ENCODE results near the gene SLC17A8. TPM values are rescaled to one million over a fixed set of nuclear protein-coding genes. Genes with fewer than 3 reads are reported as not detected.

Gene SLC17A8
- total and polyA plus RNA-seq, 5 donors = 0.02 to 0.09 TPM; not detected in 3

DNA sequence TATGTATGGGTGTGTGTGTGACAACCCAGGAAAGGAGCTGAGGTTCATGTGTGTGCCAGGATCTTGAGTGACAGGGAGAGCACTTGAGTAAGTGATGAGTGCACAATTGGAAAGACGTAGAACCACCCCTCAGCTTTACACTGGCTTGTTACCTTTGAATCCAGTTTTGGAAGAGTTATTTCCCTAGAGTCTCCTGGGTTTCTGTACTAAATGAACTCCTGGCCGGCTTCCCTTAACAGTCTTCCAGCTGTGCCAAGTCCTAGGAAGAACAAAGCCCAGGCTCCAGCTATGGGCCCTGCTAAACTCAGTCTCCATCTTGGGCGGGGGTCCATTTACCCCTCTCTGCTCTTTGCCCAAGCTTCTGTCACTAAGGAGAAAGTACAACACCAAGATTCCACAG, 97.1 kb downstream of the SLC17A8 start:
- no peaks in the 10 kb centered on the region for H3K9me3 ChIP-seq (ENCODE audit: control insufficient read depth, low read length)
- 39% methylated on average over 3 of the region's 3 CpGs for WGBS
- ATAC-seq (peak; percentile 37 to 78), DNase-seq (peak in 1 of 3 donors; percentile 69)
- no peaks in the 10 kb centered on the region for H3K4me1 ChIP-seq (ENCODE audit: control insufficient read depth, insufficient read depth, low read length)
- no peak overlapping the region for H3K27ac ChIP-seq (ENCODE audit: low read length)
- intact Hi-C loops (cut with DNase I) = no loop called here
- H3K27me3 ChIP-seq (ENCODE audit: control insufficient read depth, insufficient read depth) = no peaks in the 10 kb centered on the region
- no peak overlapping the region for H3K4me3 ChIP-seq (ENCODE audit: low read length)

DNA sequence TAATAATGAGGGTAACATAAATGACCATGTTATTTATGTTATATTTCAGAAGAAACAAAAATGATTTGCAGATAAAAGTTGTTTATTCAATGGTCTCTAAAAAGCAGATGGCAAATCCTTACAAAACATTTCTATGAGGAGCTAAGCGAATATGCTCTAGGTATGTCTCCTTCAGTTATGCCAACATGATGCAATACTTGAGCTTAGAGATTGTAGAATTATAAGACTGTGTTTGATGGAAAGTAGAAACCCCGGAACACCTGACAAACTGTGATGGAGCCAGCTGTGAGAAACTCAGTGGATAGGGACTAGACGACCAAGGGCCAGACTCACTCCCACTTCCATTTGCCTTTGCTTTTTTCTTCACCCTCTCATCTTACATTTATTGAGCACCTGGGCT, 99.0 kb downstream of the SLC17A8 start:
- Histone ChIP-seq H3K4me1 (ENCODE audit: control insufficient read depth, insufficient read depth, low read length) (no peaks in the 10 kb centered on the region), H3K4me3 (ENCODE audit: low read length) (no peak overlapping the region), H3K27me3 (ENCODE audit: control insufficient read depth, insufficient read depth) (no peaks in the 10 kb centered on the region), H3K9me3 (ENCODE audit: control insufficient read depth, low read length) (no peaks in the 10 kb centered on the region), H3K27ac (ENCODE audit: low read length) (no peak overlapping the region)
- DNase-seq (no peak), ATAC-seq (no peak)
- intact Hi-C loops (cut with DNase I) = no loop called here
- 84% methylated on average over 3 of the region's 3 CpGs for WGBS

DNA sequence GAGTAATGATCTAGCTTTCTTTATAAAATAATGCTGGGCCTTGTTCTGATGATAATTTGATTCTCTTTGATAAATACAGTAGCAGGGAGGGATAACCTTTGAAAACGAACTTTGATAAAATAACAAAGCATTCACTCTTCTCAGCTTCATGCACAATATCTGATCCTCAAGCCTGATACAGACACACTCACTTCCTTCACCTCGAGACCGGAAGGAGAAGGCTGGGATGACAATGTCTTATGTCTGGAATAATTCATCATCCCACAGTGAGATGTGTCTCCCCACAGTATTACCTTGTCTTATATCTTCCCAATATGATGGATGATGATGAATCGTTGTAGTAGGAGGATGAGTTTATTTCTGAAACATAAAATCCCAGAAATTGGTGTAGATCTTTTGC, 101.3 kb downstream of the SLC17A8 start:
- DNase-seq (no peak), ATAC-seq (no peak)
- WGBS = 55% methylated on average over 4 of the region's 4 CpGs
- H3K4me1 ChIP-seq (ENCODE audit: control insufficient read depth, insufficient read depth, low read length) = no peaks in the 10 kb centered on the region
- no peak overlapping the region for H3K27ac ChIP-seq (ENCODE audit: low read length)
- no peaks in the 10 kb centered on the region for H3K27me3 ChIP-seq (ENCODE audit: control insufficient read depth, insufficient read depth)
- H3K4me3 ChIP-seq (ENCODE audit: low read length) = no peak overlapping the region
- intact Hi-C loops (cut with DNase I) = no loop called here
- H3K9me3 ChIP-seq (ENCODE audit: control insufficient read depth, low read length) = no peaks in the 10 kb centered on the region

DNA sequence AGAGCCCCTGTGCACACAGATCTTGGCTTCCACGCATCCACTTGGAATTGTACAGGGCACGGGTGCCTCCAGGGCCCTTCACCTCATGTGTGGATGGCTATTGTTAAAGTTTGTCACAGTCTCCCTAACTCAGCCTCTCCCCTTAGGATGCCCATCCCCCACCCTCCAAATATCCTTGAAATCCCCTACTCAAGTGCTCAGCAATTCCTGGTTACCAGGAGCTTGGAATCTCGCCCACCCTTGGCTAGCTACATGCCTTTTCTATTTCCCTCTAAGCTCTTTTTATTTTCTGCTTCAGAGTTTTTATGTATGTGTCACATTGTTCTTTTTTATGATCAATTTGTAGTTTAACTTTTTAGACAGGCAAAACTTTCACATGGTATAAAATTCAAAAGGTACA, 103.8 kb downstream of the SLC17A8 start:
- H3K27ac ChIP-seq (ENCODE audit: low read length) = no peak overlapping the region
- no peaks in the 10 kb centered on the region for H3K27me3 ChIP-seq (ENCODE audit: control insufficient read depth, insufficient read depth)
- DNase-seq = peak in 2 of 3 donors; percentile 23 to 69
- intact Hi-C loops (cut with DNase I) = no loop called here
- H3K4me3 ChIP-seq (ENCODE audit: low read length) = no peak overlapping the region
- H3K9me3 ChIP-seq (ENCODE audit: control insufficient read depth, low read length) = no peaks in the 10 kb centered on the region
- H3K4me1 ChIP-seq (ENCODE audit: control insufficient read depth, insufficient read depth, low read length) = no peaks in the 10 kb centered on the region
- no peak for ATAC-seq
- 62% methylated on average over 3 of the region's 3 CpGs for WGBS

DNA sequence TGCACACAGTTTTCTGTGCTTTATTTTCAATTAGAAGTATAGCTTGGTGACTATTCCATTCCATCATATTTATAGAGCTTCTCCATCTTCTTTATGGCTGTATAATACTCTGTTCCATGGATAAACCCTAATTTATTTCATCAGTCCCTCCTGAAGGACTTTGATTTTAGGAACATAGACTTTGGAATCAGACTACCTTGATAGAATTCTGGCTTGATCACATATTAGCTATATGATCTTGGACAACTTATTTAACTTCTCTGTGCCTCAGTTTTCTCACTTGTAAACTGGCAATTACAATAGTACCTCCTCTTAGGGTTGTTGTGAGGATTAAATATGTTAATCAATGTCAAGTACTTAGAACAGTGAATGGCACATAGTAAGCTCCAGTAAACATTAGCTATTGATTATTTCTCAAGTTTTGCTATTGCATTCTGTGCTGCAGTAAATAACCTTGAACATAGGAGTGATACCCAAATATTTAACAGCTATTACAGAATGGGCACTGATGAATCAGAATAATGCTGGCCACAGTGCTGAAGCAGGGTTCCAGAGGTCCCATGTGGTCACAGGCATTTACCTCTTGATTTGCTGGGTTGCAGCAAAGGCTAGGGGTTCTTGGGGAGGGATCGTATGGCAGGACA, 104.6 kb downstream of the SLC17A8 start:
- DNase-seq = no peak
- WGBS = 73% methylated on average over 1 of the region's 1 CpG
- Histone ChIP-seq H3K27me3 (ENCODE audit: control insufficient read depth, insufficient read depth) (no peaks in the 10 kb centered on the region), H3K4me3 (ENCODE audit: low read length) (no peak overlapping the region), H3K27ac (ENCODE audit: low read length) (no peak overlapping the region), H3K4me1 (ENCODE audit: control insufficient read depth, insufficient read depth, low read length) (no peaks in the 10 kb centered on the region), H3K9me3 (ENCODE audit: control insufficient read depth, low read length) (no peaks in the 10 kb centered on the region)
- intact Hi-C loops (cut with DNase I) = no loop called here
- ATAC-seq = no peak

DNA sequence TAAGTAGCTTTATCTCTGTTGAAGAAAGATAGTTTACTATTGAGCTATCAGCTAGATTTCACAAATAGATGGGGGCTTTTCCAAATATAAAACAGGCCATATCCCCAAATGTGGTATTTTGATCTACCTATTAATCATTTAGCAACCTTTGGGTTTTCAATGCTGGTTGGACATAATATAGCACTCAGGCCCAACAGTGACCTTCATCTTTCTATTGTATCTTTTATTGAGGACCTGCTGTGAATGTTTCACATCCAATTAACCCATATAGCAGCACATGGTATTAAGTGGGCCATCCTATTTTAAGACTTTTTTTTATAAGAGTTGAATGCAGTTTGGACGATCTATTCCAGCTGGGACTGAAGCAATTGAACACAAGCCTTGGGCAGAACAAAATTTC, 106.8 kb downstream of the SLC17A8 start:
- ATAC-seq = no peak
- H3K9me3 ChIP-seq (ENCODE audit: control insufficient read depth, low read length) = no peaks in the 10 kb centered on the region
- H3K4me1 ChIP-seq (ENCODE audit: control insufficient read depth, insufficient read depth, low read length) = no peaks in the 10 kb centered on the region
- H3K27ac ChIP-seq (ENCODE audit: low read length) = no peak overlapping the region
- 73% methylated on average over 1 of the region's 1 CpG for WGBS
- intact Hi-C loops (cut with DNase I) = no loop called here
- H3K4me3 ChIP-seq (ENCODE audit: low read length) = no peak overlapping the region
- DNase-seq = no peak
- no peaks in the 10 kb centered on the region for H3K27me3 ChIP-seq (ENCODE audit: control insufficient read depth, insufficient read depth)

DNA sequence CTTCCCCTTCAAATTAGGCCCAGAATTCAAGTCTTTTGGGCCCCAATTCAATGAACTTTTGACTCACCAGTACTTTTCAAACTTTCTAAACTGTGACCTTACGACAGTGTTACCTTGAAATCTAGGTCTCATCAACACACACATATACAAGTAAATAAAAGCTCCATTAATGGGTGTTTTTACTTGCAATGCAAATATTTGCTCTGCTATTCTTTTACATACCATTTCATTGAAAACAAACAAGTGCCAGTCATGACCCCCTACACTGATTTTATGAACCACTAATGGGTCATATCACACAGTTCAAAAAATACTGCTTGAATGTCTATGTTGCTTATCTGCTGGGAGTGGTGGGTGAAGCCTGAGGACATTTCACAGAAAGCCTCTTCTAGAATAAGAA, 107.7 kb downstream of the SLC17A8 start:
- DNase-seq (no peak), ATAC-seq (no peak)
- H3K27me3 ChIP-seq (ENCODE audit: control insufficient read depth, insufficient read depth) = no peaks in the 10 kb centered on the region
- 92% methylated on average over 1 of the region's 1 CpG for WGBS
- no peaks in the 10 kb centered on the region for H3K9me3 ChIP-seq (ENCODE audit: control insufficient read depth, low read length)
- no peaks in the 10 kb centered on the region for H3K4me1 ChIP-seq (ENCODE audit: control insufficient read depth, insufficient read depth, low read length)
- intact Hi-C loops (cut with DNase I) = no loop called here
- no peak overlapping the region for H3K27ac ChIP-seq (ENCODE audit: low read length)
- H3K4me3 ChIP-seq (ENCODE audit: low read length) = no peak overlapping the region

DNA sequence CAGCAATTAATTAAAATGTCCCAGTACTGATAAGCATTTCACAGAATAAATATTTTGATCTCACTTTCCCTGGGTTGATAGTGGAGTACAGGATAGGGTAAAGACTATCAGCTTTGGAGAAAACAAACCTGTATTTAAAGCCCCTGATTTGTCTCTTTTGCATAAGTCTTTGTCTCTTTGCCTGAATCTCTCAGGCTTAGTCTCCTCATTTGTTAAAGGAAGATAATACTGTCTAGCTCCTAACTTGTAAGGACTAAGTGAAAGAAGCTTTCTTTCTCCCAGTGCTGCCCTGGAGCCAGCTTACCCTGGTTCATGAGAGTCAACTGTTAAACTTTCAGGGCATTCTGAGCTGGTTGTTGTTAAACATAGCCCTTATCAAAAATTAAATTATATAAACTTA, 111.3 kb downstream of the SLC17A8 start:
- DNase-seq (no peak), ATAC-seq (no peak)
- Histone ChIP-seq H3K4me3 (ENCODE audit: low read length) (no peak overlapping the region), H3K27me3 (ENCODE audit: control insufficient read depth, insufficient read depth) (no peaks in the 10 kb centered on the region), H3K9me3 (ENCODE audit: control insufficient read depth, low read length) (no peaks in the 10 kb centered on the region), H3K27ac (ENCODE audit: low read length) (no peak overlapping the region), H3K4me1 (ENCODE audit: control insufficient read depth, insufficient read depth, low read length) (no peaks in the 10 kb centered on the region)
- intact Hi-C loops (cut with DNase I) = no loop called here

Other genes starting within 250 kb of the SLC17A8 start
- gene BLTP3B, start 214.2 kb upstream of the SLC17A8 start, total RNA-seq = 10 to 100 TPM; 13.8 to 20.1 (median 15.9) TPM
- gene BLTP3B, start 214.2 kb upstream of the SLC17A8 start, polyA plus RNA-seq = 6.5 TPM
- gene ACTR6, start 156.3 kb upstream of the SLC17A8 start, total RNA-seq = 10 to 100 TPM; 19.0 to 29.9 (median 23.6) TPM
- gene ACTR6, start 156.3 kb upstream of the SLC17A8 start, polyA plus RNA-seq = 19.2 TPM
- gene DEPDC4, start 90.0 kb upstream of the SLC17A8 start, total RNA-seq = under 1 TPM in 3 of 4 donors, not detected in 1; 0.54 to 0.84 (median 0.74) TPM
- gene DEPDC4, start 90.0 kb upstream of the SLC17A8 start, polyA plus RNA-seq = 0.50 TPM
- 10 to 100 TPM; 28.2 to 31.4 (median 30.2) TPM for gene SCYL2, start 89.9 kb upstream of the SLC17A8 start, total RNA-seq
- gene SCYL2, start 89.9 kb upstream of the SLC17A8 start, polyA plus RNA-seq = 8.1 TPM
- gene NR1H4, start 116.8 kb downstream of the SLC17A8 start, total RNA-seq = 1 to 10 TPM in 1 of 4 donors, under 1 TPM in 2, not detected in 1; 0.17 to 2.0 (median 0.32) TPM
- gene NR1H4, start 116.8 kb downstream of the SLC17A8 start, polyA plus RNA-seq = 0.48 TPM
- 1 to 10 TPM; 3.0 to 3.7 (median 3.3) TPM for gene GAS2L3, start 216.6 kb downstream of the SLC17A8 start, total RNA-seq
- 1.4 TPM for gene GAS2L3, start 216.6 kb downstream of the SLC17A8 start, polyA plus RNA-seq